NCI-H345 treated with DMSO at 0.1 percent for 48 hours (cell line): ENCODE results near the gene KCNAB1.

ENCODE experiments used
- DNase-seq: peaks from one replicate; lab custom pipeline; 2025; ENCODE audit not compliant: unreplicated experiment; lab: John Stamatoyannopoulos, UW

The KCNAB1 gene

GRCh38 chr3:156527060-156527459 is 406.7 kb downstream of the KCNAB1 start:
- no peak for DNase-seq

- no peak for DNase-seq
Observed at GRCh38 chr3:156530980-156531379, 410.6 kb downstream of the KCNAB1 start.

- DNase-seq, result no peak
Observed at GRCh38 chr3:156532730-156533129, 412.4 kb downstream of the KCNAB1 start.

- DNase-seq, result no peak
Observed at GRCh38 chr3:156533205-156533604, 412.8 kb downstream of the KCNAB1 start.

- no peak for DNase-seq
Observed at GRCh38 chr3:156535162-156535627, 414.8 kb downstream of the KCNAB1 start.

- no peak for DNase-seq
Observed at GRCh38 chr3:156535798-156536197, 415.4 kb downstream of the KCNAB1 start.

- no peak for DNase-seq
Observed at GRCh38 chr3:156536524-156537316, 416.3 kb downstream of the KCNAB1 start.

- DNase-seq, result no peak
Observed at GRCh38 chr3:156539051-156539450, 418.7 kb downstream of the KCNAB1 start.

GRCh38 chr3:156539802-156540201 is 419.4 kb downstream of the KCNAB1 start:
- DNase-seq, result no peak

GRCh38 chr3:156542101-156543042 is 422.0 kb downstream of the KCNAB1 start:
- no peak for DNase-seq

GRCh38 chr3:156543043-156543555 is 422.7 kb downstream of the KCNAB1 start:
- DNase-seq, result no peak

GRCh38 chr3:156547637-156548036 is 427.3 kb downstream of the KCNAB1 start:
- no peak for DNase-seq

- no peak for DNase-seq
Observed at GRCh38 chr3:156548041-156548687, 427.8 kb downstream of the KCNAB1 start.

GRCh38 chr3:156548902-156549301 is 428.5 kb downstream of the KCNAB1 start:
- DNase-seq, result no peak

GRCh38 chr3:156551261-156551660 is 430.9 kb downstream of the KCNAB1 start:
- no peak for DNase-seq

GRCh38 chr3:156551746-156552145 is 431.4 kb downstream of the KCNAB1 start:
- no peak for DNase-seq

GRCh38 chr3:156552973-156553372 is 432.6 kb downstream of the KCNAB1 start:
- DNase-seq, result no peak

GRCh38 chr3:156553705-156554356 is 433.5 kb downstream of the KCNAB1 start:
- DNase-seq, result no peak

- DNase-seq, result no peak
Observed at GRCh38 chr3:156554515-156554841, 434.1 kb downstream of the KCNAB1 start.

GRCh38 chr3:156554842-156555687 is 434.7 kb downstream of the KCNAB1 start, which contains the start of gene SSR3:
SSR3 (minus strand) TSS chr3:156555117; CDS start chr3:156555089, 28 bp downstream.
- DNase-seq, result peak; percentile 92
